Measurements from ENCODE around the gene NCOA6. TPM values are rescaled to one million over a fixed set of nuclear protein-coding genes. Genes with fewer than 3 reads are reported as not detected.

The NCOA6 gene
- total RNA-seq, 2 donors from 2014 or later, result 20.4 to 24.1 TPM

DNA sequence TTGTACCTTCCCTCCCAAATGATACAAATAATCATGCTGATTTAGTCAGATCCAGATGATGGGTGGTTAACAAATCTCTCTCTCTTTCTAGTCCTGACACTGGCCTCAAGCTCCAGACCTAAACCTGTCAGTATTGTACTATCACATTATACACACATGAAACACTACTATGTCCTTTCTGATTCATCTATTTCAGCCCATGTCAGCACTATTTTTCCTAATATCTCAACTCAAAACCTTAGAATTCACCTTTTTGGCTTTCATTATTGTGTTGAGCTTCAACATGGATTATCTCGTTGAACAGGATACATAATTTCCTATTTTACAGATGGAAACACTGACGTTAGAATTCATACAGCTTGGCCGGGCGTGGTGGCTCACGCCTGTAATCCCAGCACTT is 152.0 kb downstream of the NCOA6 start:
- ATAC-seq (no peak), DNase-seq (ENCODE audit: low spot score in 2 of 2) (no peak)
- no peaks in the 10 kb centered on the region for H3K9me3 Mint-ChIP-seq
- no peak overlapping the region for H3K27ac Mint-ChIP-seq
- H3K36me3 Mint-ChIP-seq, result peaks cover 7 to 9% of the 10 kb centered on the region in 2 donors

DNA sequence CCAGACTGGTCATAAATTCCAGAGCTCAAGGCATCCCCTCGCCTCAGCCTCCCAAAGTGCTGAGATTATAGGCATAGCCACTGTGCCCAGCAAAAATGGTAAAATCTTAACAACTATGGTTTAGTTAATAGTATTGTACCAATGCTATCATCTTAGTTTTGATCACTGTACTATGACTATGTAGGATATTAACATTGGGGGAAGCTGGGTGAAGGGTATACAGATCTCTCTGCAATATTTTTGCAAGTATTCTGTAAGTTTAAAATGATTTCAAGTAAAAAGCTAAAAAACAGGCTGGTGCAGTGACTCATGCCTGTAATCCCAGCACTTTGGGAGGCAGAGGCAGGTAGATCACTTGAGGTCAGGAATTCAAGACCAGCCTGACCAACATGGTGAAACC is 156.4 kb downstream of the NCOA6 start:
- Mint-ChIP-seq H3K27ac (no peak overlapping the region), H3K9me3 (no peaks in the 10 kb centered on the region), H3K36me3 (peaks cover 0 to 7% of the 10 kb centered on the region in 2 donors)
- ATAC-seq (no peak), DNase-seq (ENCODE audit: low spot score in 2 of 2) (no peak)

Other genes with a start within 250 kb of the NCOA6 start
- 10 to 100 TPM; 13.2 to 20.6 TPM for gene PIGU, start 148.6 kb downstream of the NCOA6 start, total RNA-seq
- gene TP53INP2, start 121.3 kb downstream of the NCOA6 start, total RNA-seq, result 1 to 10 TPM; 4.3 to 5.1 TPM
- 10 to 100 TPM; 15.8 to 22.4 TPM for gene GGT7, start 47.2 kb upstream of the NCOA6 start, total RNA-seq
- 10 to 100 TPM; 36.0 to 71.7 TPM for gene ACSS2, start 51.0 kb upstream of the NCOA6 start, total RNA-seq
- 10 to 100 TPM; 59.7 to 74.2 TPM for gene GSS, start 130.2 kb upstream of the NCOA6 start, total RNA-seq
- gene MYH7B, start 130.2 kb upstream of the NCOA6 start, total RNA-seq, result under 1 TPM in 1 of 2 donors, not detected in 1; 0.70 TPM

Measured in activated naive CD4-positive, alpha-beta T cell treated with anti-CD3 and anti-CD28 coated beads, Interleukin-2, amount 50 U/mL, for 72 hours (primary cell).